Measurements from ENCODE around the gene KRTAP6-1.

DNA sequence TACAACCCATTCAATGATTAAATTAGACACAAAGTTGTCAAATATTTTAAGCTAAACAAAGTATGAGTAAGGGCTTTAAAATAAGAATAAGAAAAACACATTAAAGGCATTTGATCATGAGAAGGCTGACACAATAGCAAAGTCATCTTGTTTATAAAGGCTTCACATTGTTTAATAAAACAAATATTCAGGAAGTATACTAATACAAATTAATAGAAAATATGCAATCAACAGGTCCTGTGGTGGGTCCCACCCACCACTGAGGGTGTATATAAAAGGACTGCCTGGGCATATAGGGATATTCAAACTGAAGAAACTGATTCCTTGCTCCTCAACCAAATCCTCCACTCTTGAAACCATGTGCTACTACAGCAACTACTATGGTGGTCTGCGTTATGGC lies 21.2 kb upstream of the KRTAP6-1 start, which contains the start of gene KRTAP20-2:
- TF ChIP-seq POLR2A (IDR thresholded peaks at IDR 0.05) (no peak), CTCF (IDR thresholded peaks at IDR 0.05) (no peak)

Measured in right lobe of liver (tissue), 4 donors.